ENCODE results near the gene TSHZ2. TPM values are rescaled to one million over a fixed set of nuclear protein-coding genes. Genes with fewer than 3 reads are reported as not detected.

TSHZ2 gene
- total RNA-seq, 1 experiment from 2014 or later: 0.07 TPM

DNA sequence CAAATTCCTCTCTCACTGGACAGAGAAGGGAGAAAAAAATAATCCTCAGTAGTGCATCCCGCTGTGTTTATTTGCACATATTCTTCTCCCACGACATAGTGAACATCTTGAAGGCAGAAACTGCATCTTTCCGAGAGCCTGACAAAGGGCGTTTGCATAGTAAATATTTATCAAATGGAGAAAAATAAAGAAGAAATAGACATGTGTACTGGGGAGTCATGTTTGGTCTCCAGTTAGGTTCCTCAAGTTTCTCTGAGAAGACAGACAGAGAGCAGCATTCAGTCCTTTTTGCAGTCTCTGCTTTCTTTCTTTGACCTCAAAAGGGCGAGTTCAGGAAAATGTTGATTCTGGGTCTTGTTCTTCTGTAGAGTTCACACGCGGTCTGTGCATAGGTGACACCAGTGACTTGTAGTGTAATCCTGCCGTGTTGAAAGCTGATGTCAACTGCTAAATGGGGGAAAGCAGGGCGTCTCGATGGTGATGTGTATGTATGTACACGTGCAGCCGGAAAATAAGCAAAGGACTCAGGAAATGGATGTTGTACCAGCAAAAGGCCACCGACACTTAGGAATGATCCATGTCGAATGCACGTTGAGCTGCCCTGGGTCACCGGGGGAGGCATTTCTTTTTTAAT is 335.9 kb downstream of the TSHZ2 start:
- ATAC-seq (no peak), DNase-seq (ENCODE audit: low read depth, low spot score) (no peak)
- CTCF ChIA-PET: no interaction called here
- Histone ChIP-seq H3K36me3 (ENCODE audit: control insufficient read depth in 1 of 2, insufficient read depth in 2 of 2, low read length in 2 of 2) (no peaks in the 10 kb centered on the region), H3K27ac (ENCODE audit: low read depth, low read length) (no peak overlapping the region), H3K9me3 (ENCODE audit: control insufficient read depth in 1 of 2, insufficient read depth in 1 of 2, low read depth in 1 of 2, low read length in 2 of 2) (no peaks in the 10 kb centered on the region), H3K4me3 (replicated peaks in 1 of 2; ENCODE audit: low read depth in 1 of 2, low read length in 2 of 2) (no peak overlapping the region), H3K9me2 (ENCODE audit: insufficient read depth) (no peaks in the 10 kb centered on the region), H3K9ac (ENCODE audit: low read length) (no peak overlapping the region), H4K20me1 (ENCODE audit: insufficient read depth) (no peaks in the 10 kb centered on the region), H3K79me2 (ENCODE audit: insufficient read depth, low read length) (no peaks in the 10 kb centered on the region), H3K27me3 (ENCODE audit: insufficient read depth, low read length) (peaks cover 52% of the 10 kb centered on the region; the same call in 1 of the 2 replicates), H2AFZ (ENCODE audit: low read depth, low read length, poor library complexity, severe bottlenecking) (no peak overlapping the region), H3K4me1 (ENCODE audit: control insufficient read depth in 1 of 2, insufficient read depth in 2 of 2, low read length in 2 of 2) (no peaks in the 10 kb centered on the region), H3K4me2 (ENCODE audit: low read length) (no peak overlapping the region)
- intact Hi-C loops (cut with micrococcal nuclease): no loop called here
- no TSS peak for BruUV-seq (replicated peaks)
- TF ChIP-seq, protein P1, sequence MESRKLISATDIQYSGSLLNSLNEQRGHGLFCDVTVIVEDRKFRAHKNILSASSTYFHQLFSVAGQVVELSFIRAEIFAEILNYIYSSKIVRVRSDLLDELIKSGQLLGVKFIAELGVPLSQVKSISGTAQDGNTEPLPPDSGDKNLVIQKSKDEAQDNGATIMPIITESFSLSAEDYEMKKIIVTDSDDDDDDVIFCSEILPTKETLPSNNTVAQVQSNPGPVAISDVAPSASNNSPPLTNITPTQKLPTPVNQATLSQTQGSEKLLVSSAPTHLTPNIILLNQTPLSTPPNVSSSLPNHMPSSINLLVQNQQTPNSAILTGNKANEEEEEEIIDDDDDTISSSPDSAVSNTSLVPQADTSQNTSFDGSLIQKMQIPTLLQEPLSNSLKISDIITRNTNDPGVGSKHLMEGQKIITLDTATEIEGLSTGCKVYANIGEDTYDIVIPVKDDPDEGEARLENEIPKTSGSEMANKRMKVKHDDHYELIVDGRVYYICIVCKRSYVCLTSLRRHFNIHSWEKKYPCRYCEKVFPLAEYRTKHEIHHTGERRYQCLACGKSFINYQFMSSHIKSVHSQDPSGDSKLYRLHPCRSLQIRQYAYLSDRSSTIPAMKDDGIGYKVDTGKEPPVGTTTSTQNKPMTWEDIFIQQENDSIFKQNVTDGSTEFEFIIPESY (IDR thresholded peaks at IDR 0.05; ENCODE audit: extremely low read depth, insufficient replicate concordance, low read length): no peak
- TF ChIP-seq, protein P2, sequence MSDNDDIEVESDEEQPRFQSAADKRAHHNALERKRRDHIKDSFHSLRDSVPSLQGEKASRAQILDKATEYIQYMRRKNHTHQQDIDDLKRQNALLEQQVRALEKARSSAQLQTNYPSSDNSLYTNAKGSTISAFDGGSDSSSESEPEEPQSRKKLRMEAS (IDR thresholded peaks at IDR 0.05): no peak
- TF ChIP-seq CBX3 (IDR thresholded peaks at IDR 0.05; ENCODE audit: low read depth): no peak
- TF ChIP-seq, protein P3, sequence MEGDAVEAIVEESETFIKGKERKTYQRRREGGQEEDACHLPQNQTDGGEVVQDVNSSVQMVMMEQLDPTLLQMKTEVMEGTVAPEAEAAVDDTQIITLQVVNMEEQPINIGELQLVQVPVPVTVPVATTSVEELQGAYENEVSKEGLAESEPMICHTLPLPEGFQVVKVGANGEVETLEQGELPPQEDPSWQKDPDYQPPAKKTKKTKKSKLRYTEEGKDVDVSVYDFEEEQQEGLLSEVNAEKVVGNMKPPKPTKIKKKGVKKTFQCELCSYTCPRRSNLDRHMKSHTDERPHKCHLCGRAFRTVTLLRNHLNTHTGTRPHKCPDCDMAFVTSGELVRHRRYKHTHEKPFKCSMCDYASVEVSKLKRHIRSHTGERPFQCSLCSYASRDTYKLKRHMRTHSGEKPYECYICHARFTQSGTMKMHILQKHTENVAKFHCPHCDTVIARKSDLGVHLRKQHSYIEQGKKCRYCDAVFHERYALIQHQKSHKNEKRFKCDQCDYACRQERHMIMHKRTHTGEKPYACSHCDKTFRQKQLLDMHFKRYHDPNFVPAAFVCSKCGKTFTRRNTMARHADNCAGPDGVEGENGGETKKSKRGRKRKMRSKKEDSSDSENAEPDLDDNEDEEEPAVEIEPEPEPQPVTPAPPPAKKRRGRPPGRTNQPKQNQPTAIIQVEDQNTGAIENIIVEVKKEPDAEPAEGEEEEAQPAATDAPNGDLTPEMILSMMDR (IDR thresholded peaks at IDR 0.05 in 2 of 3, conservative IDR thresholded peaks at IDR 0.05 in 1 of 3; ENCODE audit: borderline replicate concordance in 1 of 3, insufficient read depth in 1 of 3, low read depth in 2 of 3, low read length in 2 of 3): no peak
- RAD21 ChIA-PET (ENCODE audit: low non-redundant PET in 1 of 2, low total read pairs in 2 of 2, uncharacterized antibody in 2 of 2, unreplicated experiment in 2 of 2): no interaction called here
- POLR2A ChIA-PET: no interaction called here

Measured in HCT116 (cell line).